OCI-LY1 (cell line): ENCODE results near the gene COA5.
"Not testable (repeated sequence)": the region's sequence is repeated elsewhere in the genome, so short reads cannot be mapped to it uniquely, and the experiment has no call there.

Experiments
- EZH2 ChIP-seq: fragments of 200-600 bp; sonication (generic), shearing (Covaris generic); IDR thresholded peaks from 2 replicates; pipeline ENCODE4 v1.8.0; 2017; ENCODE audit warnings: borderline replicate concordance, mixed run types, mild to moderate bottlenecking, antibody characterized with exemption, low read length, moderate library complexity, mixed read lengths
- TF ChIP-seq, protein P1 (sequence below): fragments of 200-600 bp; sonication (generic), shearing (Covaris generic); IDR thresholded peaks from 2 replicates; pipeline ENCODE4 v1.5.1; 2017; ENCODE audit warnings: mild to moderate bottlenecking, antibody characterized with exemption, low read length, moderate library complexity, mixed read lengths

DNA sequence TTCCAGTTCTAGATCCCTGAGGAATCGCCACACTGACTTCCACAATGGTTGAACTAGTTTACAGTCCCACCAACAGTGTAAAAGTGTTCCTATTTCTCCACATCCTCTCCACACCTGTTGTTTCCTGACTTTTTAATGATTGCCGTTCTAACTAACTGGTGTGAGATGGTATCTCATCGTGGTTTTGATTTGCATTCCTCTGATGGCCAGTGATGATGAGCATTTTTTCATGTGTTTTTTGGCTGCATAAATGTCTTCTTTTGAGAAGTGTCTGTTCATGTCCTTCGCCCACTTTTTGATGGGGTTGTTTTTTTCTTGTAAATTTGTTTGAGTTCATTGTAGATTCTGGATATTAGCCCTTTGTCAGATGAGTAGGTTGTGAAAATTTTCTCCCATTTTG is 13.6 kb downstream of the COA5 start:
- TF ChIP-seq, protein P1, sequence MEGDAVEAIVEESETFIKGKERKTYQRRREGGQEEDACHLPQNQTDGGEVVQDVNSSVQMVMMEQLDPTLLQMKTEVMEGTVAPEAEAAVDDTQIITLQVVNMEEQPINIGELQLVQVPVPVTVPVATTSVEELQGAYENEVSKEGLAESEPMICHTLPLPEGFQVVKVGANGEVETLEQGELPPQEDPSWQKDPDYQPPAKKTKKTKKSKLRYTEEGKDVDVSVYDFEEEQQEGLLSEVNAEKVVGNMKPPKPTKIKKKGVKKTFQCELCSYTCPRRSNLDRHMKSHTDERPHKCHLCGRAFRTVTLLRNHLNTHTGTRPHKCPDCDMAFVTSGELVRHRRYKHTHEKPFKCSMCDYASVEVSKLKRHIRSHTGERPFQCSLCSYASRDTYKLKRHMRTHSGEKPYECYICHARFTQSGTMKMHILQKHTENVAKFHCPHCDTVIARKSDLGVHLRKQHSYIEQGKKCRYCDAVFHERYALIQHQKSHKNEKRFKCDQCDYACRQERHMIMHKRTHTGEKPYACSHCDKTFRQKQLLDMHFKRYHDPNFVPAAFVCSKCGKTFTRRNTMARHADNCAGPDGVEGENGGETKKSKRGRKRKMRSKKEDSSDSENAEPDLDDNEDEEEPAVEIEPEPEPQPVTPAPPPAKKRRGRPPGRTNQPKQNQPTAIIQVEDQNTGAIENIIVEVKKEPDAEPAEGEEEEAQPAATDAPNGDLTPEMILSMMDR = not testable (repeated sequence)
- not testable (repeated sequence) for TF ChIP-seq EZH2
